ENCODE data around the gene CRABP2. TPM values are rescaled to one million over a fixed set of nuclear protein-coding genes. Genes with fewer than 3 reads are reported as not detected.

CRABP2 gene
- total and polyA plus RNA-seq, 2 of the 13 experiments (the other 11 are each of a cell fraction or from before 2014, with no cell fraction given): 0.40 to 0.60 TPM

DNA sequence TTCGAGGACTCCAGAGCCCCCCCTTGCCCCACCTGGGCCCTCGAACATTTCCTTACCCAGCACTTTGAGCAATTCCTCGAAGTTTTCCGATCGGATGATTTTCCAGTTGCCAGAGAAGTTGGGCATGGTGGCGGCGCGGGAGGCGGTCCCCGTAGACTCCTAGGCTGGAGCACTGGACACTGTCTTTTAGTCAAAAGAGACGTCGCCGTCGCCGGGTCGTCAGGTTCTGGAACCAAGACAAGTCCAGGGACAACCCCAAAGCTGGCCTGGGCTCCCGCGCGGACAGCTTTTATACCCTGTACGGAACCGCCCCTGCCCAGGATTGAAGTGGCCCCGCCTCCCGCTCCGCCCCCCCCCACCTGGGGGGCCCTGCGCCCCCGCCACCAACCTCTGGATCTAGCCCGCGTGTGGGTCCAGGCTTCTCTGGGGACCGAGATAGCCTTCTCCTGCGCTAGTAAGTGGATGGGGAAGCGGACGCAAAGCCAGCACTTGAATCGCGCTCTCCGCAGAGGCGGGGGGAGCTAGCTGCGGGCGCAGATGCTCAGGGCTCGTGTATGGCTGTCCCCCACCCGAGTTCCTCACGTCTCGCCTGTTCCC is at the start of gene CRABP2 (continued):
- TF ChIP-seq EP300 (IDR thresholded peaks at IDR 0.05; ENCODE audit: low read depth in 2 of 2, low read length in 2 of 2): no peak
- no peak for TF ChIP-seq EP300 (CRISPR knock-in tag; IDR thresholded peaks at IDR 0.05; ENCODE audit: borderline replicate concordance)
- no peak for TF ChIP-seq CREM (IDR thresholded peaks at IDR 0.05)
- no peak for TF ChIP-seq CREM (CRISPR knock-in tag; IDR thresholded peaks at IDR 0.05)
- TF ChIP-seq PRDM4 (CRISPR knock-in tag; IDR thresholded peaks at IDR 0.05; ENCODE audit: borderline replicate concordance): no peak
- no peak for TF ChIP-seq GATAD2A (CRISPR knock-in tag; IDR thresholded peaks at IDR 0.05)
- peak; percentile 24 for TF ChIP-seq HNRNPLL (IDR thresholded peaks at IDR 0.05; ENCODE audit: low read depth, low read length, poor library complexity, severe bottlenecking)
- TF ChIP-seq MAF1 (CRISPR knock-in tag; IDR thresholded peaks at IDR 0.05; ENCODE audit: borderline replicate concordance): no peak
- no peak for TF ChIP-seq ZNF232 (CRISPR knock-in tag; IDR thresholded peaks at IDR 0.05; ENCODE audit: borderline replicate concordance)
- TF ChIP-seq, protein P1, sequence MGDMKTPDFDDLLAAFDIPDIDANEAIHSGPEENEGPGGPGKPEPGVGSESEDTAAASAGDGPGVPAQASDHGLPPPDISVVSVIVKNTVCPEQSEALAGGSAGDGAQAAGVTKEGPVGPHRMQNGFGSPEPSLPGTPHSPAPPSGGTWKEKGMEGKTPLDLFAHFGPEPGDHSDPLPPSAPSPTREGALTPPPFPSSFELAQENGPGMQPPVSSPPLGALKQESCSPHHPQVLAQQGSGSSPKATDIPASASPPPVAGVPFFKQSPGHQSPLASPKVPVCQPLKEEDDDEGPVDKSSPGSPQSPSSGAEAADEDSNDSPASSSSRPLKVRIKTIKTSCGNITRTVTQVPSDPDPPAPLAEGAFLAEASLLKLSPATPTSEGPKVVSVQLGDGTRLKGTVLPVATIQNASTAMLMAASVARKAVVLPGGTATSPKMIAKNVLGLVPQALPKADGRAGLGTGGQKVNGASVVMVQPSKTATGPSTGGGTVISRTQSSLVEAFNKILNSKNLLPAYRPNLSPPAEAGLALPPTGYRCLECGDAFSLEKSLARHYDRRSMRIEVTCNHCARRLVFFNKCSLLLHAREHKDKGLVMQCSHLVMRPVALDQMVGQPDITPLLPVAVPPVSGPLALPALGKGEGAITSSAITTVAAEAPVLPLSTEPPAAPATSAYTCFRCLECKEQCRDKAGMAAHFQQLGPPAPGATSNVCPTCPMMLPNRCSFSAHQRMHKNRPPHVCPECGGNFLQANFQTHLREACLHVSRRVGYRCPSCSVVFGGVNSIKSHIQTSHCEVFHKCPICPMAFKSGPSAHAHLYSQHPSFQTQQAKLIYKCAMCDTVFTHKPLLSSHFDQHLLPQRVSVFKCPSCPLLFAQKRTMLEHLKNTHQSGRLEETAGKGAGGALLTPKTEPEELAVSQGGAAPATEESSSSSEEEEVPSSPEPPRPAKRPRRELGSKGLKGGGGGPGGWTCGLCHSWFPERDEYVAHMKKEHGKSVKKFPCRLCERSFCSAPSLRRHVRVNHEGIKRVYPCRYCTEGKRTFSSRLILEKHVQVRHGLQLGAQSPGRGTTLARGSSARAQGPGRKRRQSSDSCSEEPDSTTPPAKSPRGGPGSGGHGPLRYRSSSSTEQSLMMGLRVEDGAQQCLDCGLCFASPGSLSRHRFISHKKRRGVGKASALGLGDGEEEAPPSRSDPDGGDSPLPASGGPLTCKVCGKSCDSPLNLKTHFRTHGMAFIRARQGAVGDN (CRISPR knock-in tag; IDR thresholded peaks at IDR 0.05): 0 out of 2 replicates have a peak, but pooled peaks have one; percentile 10
- no peak for TF ChIP-seq CHD4 (IDR thresholded peaks at IDR 0.05; ENCODE audit: borderline replicate concordance, low read length)
- TF ChIP-seq JUNB (CRISPR knock-in tag; IDR thresholded peaks at IDR 0.05; ENCODE audit: borderline replicate concordance): no peak
